Uterus (tissue), 4 donors: ENCODE data around the gene PI4K2A. TPM values are rescaled to one million over a fixed set of nuclear protein-coding genes. Genes with fewer than 3 reads are reported as not detected.
"Not testable (repeated sequence)": the region's sequence is repeated elsewhere in the genome, so short reads cannot be mapped to it uniquely, and the experiment has no call there.

Experiments used
- DNase-seq, 2 donors: peaks; one replicate each; pipeline ENCODE4 v3.0.0-alpha.2; 2019 to 2020
- H3K27ac ChIP-seq, 2 donors: fragments of 200-600 bp; sonication (generic); 1 replicate in 1 of 2; 2 replicates in 1 of 2; pipeline ENCODE4 v1.5.1; 2016 to 2018
- H3K27me3 ChIP-seq, 2 donors: fragments of 200-600 bp; sonication (generic); one replicate each; pipeline ENCODE4 v1.5.1; 2018 to 2019; ENCODE audit warnings: control low read depth in 1 of 2
- H3K36me3 ChIP-seq, 2 donors: fragments of 200-600 bp; sonication (generic); one replicate each; pipeline ENCODE4 v1.5.1; 2019; ENCODE audit warnings: control low read depth in 1 of 2
- H3K4me1 ChIP-seq, 2 donors: fragments of 200-600 bp; sonication (generic); one replicate each; pipeline ENCODE4 v1.5.1; 2018 to 2019; ENCODE audit warnings: control low read depth in 1 of 2
- H3K4me3 ChIP-seq, 2 donors: fragments of 200-600 bp; sonication (generic); 1 replicate in 1 of 2; 2 replicates in 1 of 2; pipeline ENCODE4 v1.5.1; 2018 to 2019; ENCODE audit warnings: mild to moderate bottlenecking in 1 of 2
- H3K9me3 ChIP-seq, 2 donors: fragments of 200-600 bp; sonication (generic); one replicate each; pipeline ENCODE4 v1.5.1; 2019; ENCODE audit warnings: control low read depth in 1 of 2
- CTCF ChIP-seq, 4 experiments: fragments of 200-600 bp in 2 of 4; fragments of 450-650 bp in 2 of 4; sonication (generic) in 2 of 4; IDR thresholded peaks; one replicate each; pipeline ENCODE4 v1.5.1; 2016 to 2019; ENCODE audit warnings: antibody characterized with exemption in 4 of 4, mild to moderate bottlenecking in 2 of 4, moderate library complexity in 1 of 4
- POLR2A ChIP-seq, 2 donors: fragments of 450-650 bp; IDR thresholded peaks; one replicate each; pipeline ENCODE4 v1.6.1; 2016; ENCODE audit warnings: antibody characterized with exemption in 2 of 2, mild to moderate bottlenecking in 1 of 2, moderate library complexity in 1 of 2
- intact Hi-C: fragments of 100-400 bp; cut with DNase I; formaldehyde crosslinking; loops from one replicate; pipeline ENCODE4 v1.15.1; 2023; ENCODE audit warnings: low total_unique reads
- total RNA-seq, 4 donors: library from RNA; depleted of rRNA in 3 of 4; stranded (reverse); fragments of >200 nt in 3 of 4; gene quantifications; one replicate each; pipeline versions ENCODE4 v1.1.0 to v1.2.4, GENCODE V29; 2014 to 2023
- donor health status: DM: yes; HTN: yes; CAD: no.

Gene PI4K2A
- total RNA-seq, 4 donors from 2014 or later, result 5.6 to 14.7 (median 11.9) TPM

- H3K27ac ChIP-seq, result peak overlapping the region; percentile 91 to 97
- no peak for DNase-seq
- peaks cover 9 to 15% of the 10 kb centered on the region in 2 donors for H3K4me1 ChIP-seq
- H3K4me3 ChIP-seq, result peak overlapping the region in 1 of 2 donors; percentile 91
- H3K9me3 ChIP-seq, result no peaks in the 10 kb centered on the region
- no peak for TF ChIP-seq POLR2A (IDR thresholded peaks at IDR 0.05)
- no peak for TF ChIP-seq CTCF (IDR thresholded peaks at IDR 0.05)
- H3K36me3 ChIP-seq, result no peaks in the 10 kb centered on the region
- H3K27me3 ChIP-seq, result no peaks in the 10 kb centered on the region
- intact Hi-C loops, result no loop called here
These were observed 43.3 kb downstream of the PI4K2A start for GRCh38 chr10:97683556-97684367.

- H3K36me3 ChIP-seq, H3K27me3 ChIP-seq, DNase-seq, intact Hi-C loops, H3K9me3 ChIP-seq: not testable (repeated sequence)
- H3K4me3 ChIP-seq, result peak overlapping the region in 1 of 2 donors; percentile 91
- H3K27ac ChIP-seq, result peak overlapping the region; percentile 91 to 97
- peaks cover 9 to 15% of the 10 kb centered on the region in 2 donors for H3K4me1 ChIP-seq
These were observed 43.9 kb downstream of the PI4K2A start for GRCh38 chr10:97684368-97684713.

- peaks cover 9 to 15% of the 10 kb centered on the region in 2 donors for H3K4me1 ChIP-seq
- DNase-seq, result no peak
- no peak for TF ChIP-seq POLR2A (IDR thresholded peaks at IDR 0.05)
- no peak for TF ChIP-seq CTCF (IDR thresholded peaks at IDR 0.05)
- H3K27ac ChIP-seq, result peak overlapping the region; percentile 91 to 97
- H3K36me3 ChIP-seq, result no peaks in the 10 kb centered on the region
- peak overlapping the region in 1 of 2 donors; percentile 91 for H3K4me3 ChIP-seq
- intact Hi-C loops, result no loop called here
- H3K27me3 ChIP-seq, result no peaks in the 10 kb centered on the region
- no peaks in the 10 kb centered on the region for H3K9me3 ChIP-seq
These were observed 44.5 kb downstream of the PI4K2A start for GRCh38 chr10:97684866-97685394.

GRCh38 chr10:97685395-97685958 lies 45.0 kb downstream of the PI4K2A start:
- no peak for DNase-seq
- Histone ChIP-seq H3K4me1 (peaks cover 9 to 15% of the 10 kb centered on the region in 2 donors), H3K27me3 (no peaks in the 10 kb centered on the region), H3K9me3 (no peaks in the 10 kb centered on the region), H3K36me3 (no peaks in the 10 kb centered on the region), H3K4me3 (peak overlapping the region; percentile 80 to 91), H3K27ac (peak overlapping the region; percentile 91 to 97)
- intact Hi-C loops, result no loop called here
- TF ChIP-seq CTCF (IDR thresholded peaks at IDR 0.05) (peak in 1 of 4 experiments; percentile 4), POLR2A (IDR thresholded peaks at IDR 0.05) (no peak)

- Histone ChIP-seq H3K36me3 (no peaks in the 10 kb centered on the region), H3K27me3 (no peaks in the 10 kb centered on the region), H3K4me3 (peak overlapping the region; percentile 80 to 91), H3K4me1 (peaks cover 9 to 15% of the 10 kb centered on the region in 2 donors), H3K9me3 (no peaks in the 10 kb centered on the region), H3K27ac (peak overlapping the region; percentile 91 to 97)
- DNase-seq, result no peak
- TF ChIP-seq CTCF (IDR thresholded peaks at IDR 0.05) (no peak), POLR2A (IDR thresholded peaks at IDR 0.05) (no peak)
- intact Hi-C loops, result no loop called here
These were observed 46.0 kb downstream of the PI4K2A start for GRCh38 chr10:97686301-97686961.
